HUES64 (cell line): ENCODE measurements around the gene UQCC5.
A peak's percentile ranks its signal among the peaks of the same experiment; 100 is the strongest.

Experiments used
- H3K27ac ChIP-seq: 2 replicates; pipeline ENCODE4 v1.7.0; 2013; ENCODE audit warnings: low read depth, low read length, inconsistent platforms
- H3K27me3 ChIP-seq: 2 replicates; pipeline ENCODE4 v1.6.1; 2013; ENCODE audit warnings: mild to moderate bottlenecking, low read length; ENCODE audit not compliant: insufficient read depth
- H3K36me3 ChIP-seq: 2 replicates; pipeline ENCODE4 v1.6.1; 2013; ENCODE audit warnings: mild to moderate bottlenecking, low read length; ENCODE audit not compliant: insufficient read depth
- H3K4me1 ChIP-seq: 2 replicates; pipeline ENCODE4 v1.6.1; 2013; ENCODE audit warnings: mild to moderate bottlenecking, low read length, moderate library complexity; ENCODE audit not compliant: insufficient read depth
- H3K4me3 ChIP-seq: 2 replicates; pipeline ENCODE4 v1.5.1; 2013; ENCODE audit warnings: mild to moderate bottlenecking, low read length, moderate library complexity
- H3K9ac ChIP-seq: 2 replicates; pipeline ENCODE4 v1.6.1; 2013; ENCODE audit warnings: mild to moderate bottlenecking, low read depth, low read length
- H3K9me3 ChIP-seq: 2 replicates; pipeline ENCODE4 v1.6.1; 2013; ENCODE audit warnings: low read depth, low read length; ENCODE audit not compliant: insufficient read depth
- WGBS: fragments of 150-250, 120-280 bp; methylation state at CpG from one replicate; pipeline ENCODE4 v1.1.7; 2013; ENCODE audit warnings: missing lambda C conversion rate; 5-methylcytosine and 5-hydroxymethylcytosine counted together

The UQCC5 gene

GRCh38 chr3:52531860-52532516, 4.4 kb upstream of the UQCC5 start:
- Histone ChIP-seq H3K4me3 (peak overlapping the region; percentile 78), H3K9ac (peak overlapping the region; percentile 86; the same call in 1 of the 2 replicates), H3K36me3 (peaks cover 35% of the 10 kb centered on the region), H3K4me1 (peaks cover 15% of the 10 kb centered on the region), H3K27me3 (no peaks in the 10 kb centered on the region), H3K27ac (no peak overlapping the region; the same call in 1 of the 2 replicates), H3K9me3 (no peaks in the 10 kb centered on the region)
- 89% methylated on average over 14 of the region's 14 CpGs for WGBS

GRCh38 chr3:52532517-52532837, 3.9 kb upstream of the UQCC5 start:
- H3K27ac ChIP-seq = peak overlapping the region; percentile 43

GRCh38 chr3:52532838-52533622, 3.4 kb upstream of the UQCC5 start:
- Histone ChIP-seq H3K9me3 (no peaks in the 10 kb centered on the region), H3K9ac (peak overlapping the region; percentile 86), H3K4me3 (peak overlapping the region; percentile 78), H3K27ac (peak overlapping the region; percentile 43), H3K27me3 (no peaks in the 10 kb centered on the region), H3K4me1 (peaks cover 24% of the 10 kb centered on the region), H3K36me3 (peaks cover 25% of the 10 kb centered on the region)
- WGBS = under 1% methylated on average over 78 of the region's 78 CpGs

More at GRCh38 chr3:52532517-52532837, 3.9 kb upstream of the UQCC5 start:
- Histone ChIP-seq H3K36me3 (peaks cover 30% of the 10 kb centered on the region), H3K9ac (peak overlapping the region; percentile 86), H3K4me1 (peaks cover 19% of the 10 kb centered on the region), H3K4me3 (peak overlapping the region; percentile 78), H3K9me3 (no peaks in the 10 kb centered on the region), H3K27me3 (no peaks in the 10 kb centered on the region)
- 41% methylated on average over 5 of the region's 5 CpGs for WGBS

GRCh38 chr3:52533623-52534280, 2.7 kb upstream of the UQCC5 start, which contains the start of gene NT5DC2:
Gene NT5DC2, minus strand, starts transcription at chr3:52533857. Its CDS starts 120 bp downstream, at chr3:52533737.
- H3K27ac ChIP-seq = peak within 1 kb of the TSS; percentile 63

GRCh38 chr3:52534281-52535183, 1.9 kb upstream of the UQCC5 start:
- Histone ChIP-seq H3K9me3 (no peaks in the 10 kb centered on the region), H3K9ac (peak overlapping the region; percentile 69), H3K27me3 (no peaks in the 10 kb centered on the region), H3K27ac (peak overlapping the region; percentile 63; the same call in 1 of the 2 replicates), H3K36me3 (peaks cover 10% of the 10 kb centered on the region), H3K4me3 (peak overlapping the region; percentile 67), H3K4me1 (peaks cover 27% of the 10 kb centered on the region)
- WGBS = 51% methylated on average over 57 of the region's 57 CpGs

More at GRCh38 chr3:52533623-52534280, 2.7 kb upstream of the UQCC5 start, which contains the start of gene NT5DC2:
- no peaks in the 10 kb centered on the region for H3K27me3 ChIP-seq
- H3K36me3 ChIP-seq = peaks cover 18% of the 10 kb centered on the region
- no peaks in the 10 kb centered on the region for H3K9me3 ChIP-seq
- WGBS = under 1% methylated on average over 91 of the region's 91 CpGs
- peaks cover 27% of the 10 kb centered on the region for H3K4me1 ChIP-seq
- peak within 1 kb of the TSS; percentile 78 for H3K4me3 ChIP-seq
- H3K9ac ChIP-seq = peak within 1 kb of the TSS; percentile 86

- H3K4me1 ChIP-seq = peaks cover 27% of the 10 kb centered on the region
- H3K27me3 ChIP-seq = no peaks in the 10 kb centered on the region
- H3K27ac ChIP-seq = no peak overlapping the region
- WGBS = 92% methylated on average over 19 of the region's 19 CpGs
- no peaks in the 10 kb centered on the region for H3K9me3 ChIP-seq
- H3K4me3 ChIP-seq = peak overlapping the region; percentile 32
- peaks cover 13% of the 10 kb centered on the region for H3K36me3 ChIP-seq
- no peak overlapping the region for H3K9ac ChIP-seq
Measured at GRCh38 chr3:52535411-52536111, 844 bp upstream of the UQCC5 start.

- Histone ChIP-seq H3K9ac (no peak overlapping the region), H3K36me3 (peaks cover 13% of the 10 kb centered on the region), H3K9me3 (no peaks in the 10 kb centered on the region), H3K4me3 (peak overlapping the region; percentile 32), H3K27me3 (no peaks in the 10 kb centered on the region), H3K4me1 (peaks cover 27% of the 10 kb centered on the region), H3K27ac (no peak overlapping the region)
- 18% methylated on average over 7 of the region's 9 CpGs for WGBS
Measured at GRCh38 chr3:52536112-52536368, 365 bp upstream of the UQCC5 start.

GRCh38 chr3:52537165-52537620, 788 bp downstream of the UQCC5 start:
- peak overlapping the region; percentile 75 for H3K27ac ChIP-seq
- H3K27me3 ChIP-seq = no peaks in the 10 kb centered on the region
- peak overlapping the region; percentile 85 for H3K4me3 ChIP-seq
- H3K36me3 ChIP-seq = peaks cover 20% of the 10 kb centered on the region
- peaks cover 22% of the 10 kb centered on the region for H3K4me1 ChIP-seq
- H3K9ac ChIP-seq = peak overlapping the region; percentile 91
- no peaks in the 10 kb centered on the region for H3K9me3 ChIP-seq
- WGBS = 14% methylated on average over 6 of the region's 6 CpGs

GRCh38 chr3:52537726-52538421, 1.5 kb downstream of the UQCC5 start:
- WGBS = 88% methylated on average over 7 of the region's 7 CpGs
- Histone ChIP-seq H3K36me3 (peaks cover 20% of the 10 kb centered on the region), H3K4me3 (peak overlapping the region; percentile 85), H3K9me3 (no peaks in the 10 kb centered on the region), H3K27ac (no peak overlapping the region), H3K27me3 (no peaks in the 10 kb centered on the region), H3K4me1 (peaks cover 17% of the 10 kb centered on the region), H3K9ac (peak overlapping the region; percentile 91; the same call in 1 of the 2 replicates)
